Caco-2 (cell line): ENCODE results near the gene LTF. TPM values are rescaled to one million over a fixed set of nuclear protein-coding genes. Genes with fewer than 3 reads are reported as not detected.

Source experiments
- BruUV-seq: library from RNA; stranded (reverse); fragments of 400-500 nt; replicated peaks from 2 replicates; lab custom pipeline; 2021; lab: Mats Ljungman, UMichigan
- CTCF ChIA-PET: fragments of 300-600 bp; sonication (Branson Sonifier 250); formaldehyde crosslinking; loops from one replicate; lab custom pipeline; 2022; ENCODE audit warnings: antibody characterized with exemption; lab: Charles Lee
- POLR2A ChIA-PET: fragments of 300-600 bp; sonication (Branson Sonifier 250); formaldehyde crosslinking; loops from one replicate; lab custom pipeline; 2022; ENCODE audit warnings: antibody characterized with exemption; lab: Charles Lee
- DNase-seq, 2 experiments: peaks; one replicate each; pipeline versions ENCODE4 v3.0.0 to v3.0.0-alpha.2; 2020 to 2022
- H3K27me3 ChIP-seq: replicated peaks from 2 replicates; pipeline ENCODE4 v1.6.0; 2011; ENCODE audit warnings: low read length; ENCODE audit not compliant: control insufficient read depth, insufficient read depth
- H3K36me3 ChIP-seq: 2 replicates; pipeline ENCODE4 v1.5.1; 2011; ENCODE audit warnings: low read length; ENCODE audit not compliant: control insufficient read depth, insufficient read depth
- H3K4me1 ChIP-seq: fragments of 250-450 bp; sonication (Bioruptor Pico); 2 replicates; pipeline ENCODE4 v1.5.1; 2020; ENCODE audit warnings: mild to moderate bottlenecking
- H3K4me3 ChIP-seq: 2 replicates; pipeline ENCODE4 v1.5.1; 2011; ENCODE audit warnings: low read depth, mild to moderate bottlenecking, control low read depth, low read length
- H3K9me3 ChIP-seq: fragments of 250-450 bp; sonication (Bioruptor Pico); 2 replicates; pipeline ENCODE4 v1.5.1; 2020; ENCODE audit warnings: mild to moderate bottlenecking, moderate library complexity
- H3K27ac Mint-ChIP-seq: one replicate; pipeline ENCODE4 v1.8.0; 2022; ENCODE audit warnings: mixed read lengths; ENCODE audit not compliant: unreplicated experiment
- H3K27me3 Mint-ChIP-seq: one replicate; pipeline ENCODE4 v1.8.0; 2022; ENCODE audit warnings: mixed read lengths; ENCODE audit not compliant: insufficient read depth, unreplicated experiment
- H3K36me3 Mint-ChIP-seq: one replicate; pipeline ENCODE4 v1.8.0; 2022; ENCODE audit warnings: mild to moderate bottlenecking, mixed read lengths; ENCODE audit not compliant: insufficient read depth, unreplicated experiment
- H3K4me1 Mint-ChIP-seq: one replicate; pipeline ENCODE4 v1.8.0; 2022; ENCODE audit warnings: low read depth, mixed read lengths; ENCODE audit not compliant: unreplicated experiment
- H3K4me3 Mint-ChIP-seq: one replicate; pipeline ENCODE4 v1.8.0; 2022; ENCODE audit warnings: mild to moderate bottlenecking, moderate library complexity, mixed read lengths; ENCODE audit not compliant: unreplicated experiment
- H3K9me3 Mint-ChIP-seq: one replicate; pipeline ENCODE4 v1.8.0; 2022; ENCODE audit warnings: mixed read lengths; ENCODE audit not compliant: unreplicated experiment
- CTCF ChIP-seq, 2 experiments: fragments of 200-600 bp in 1 of 2; IDR thresholded peaks; 1 replicate in 1 of 2; 2 replicates in 1 of 2; pipeline versions ENCODE4 v1.5.1 to v1.8.0; 2011 to 2022; ENCODE audit warnings: antibody characterized with exemption in 1 of 2, control low read depth in 1 of 2, inconsistent platforms in 1 of 2, low read depth in 1 of 2, low read length in 1 of 2, mild to moderate bottlenecking in 1 of 2, moderate library complexity in 1 of 2; ENCODE audit not compliant: insufficient read depth in 1 of 2, severe bottlenecking in 1 of 2, unreplicated experiment in 1 of 2
- intact Hi-C: fragments of 100-400 bp; cut with micrococcal nuclease; formaldehyde crosslinking; loops from one replicate; pipeline ENCODE4 v1.10.0; 2022; ENCODE audit not compliant: unreplicated experiment
- total RNA-seq: library from RNA; stranded (reverse); gene quantifications from 2 replicates; pipeline ENCODE4 v1.2.3, GENCODE V29; 2022

The LTF gene
- total RNA-seq, 1 experiment from 2014 or later = not detected

GRCh38 chr3:46448721-46449120 lies 16.0 kb downstream of the LTF start:
- H3K27ac Mint-ChIP-seq = no peak overlapping the region
- Histone ChIP-seq H3K9me3 (peaks cover 3% of the 10 kb centered on the region; the same call in 1 of the 2 replicates), H3K27me3 (no peaks in the 10 kb centered on the region), H3K4me1 (no peaks in the 10 kb centered on the region), H3K4me3 (no peak overlapping the region), H3K36me3 (no peaks in the 10 kb centered on the region)
- ChIA-PET CTCF (no interaction called here), POLR2A (no interaction called here)
- H3K27me3 Mint-ChIP-seq = no peaks in the 10 kb centered on the region
- no peak overlapping the region for H3K4me3 Mint-ChIP-seq
- H3K4me1 Mint-ChIP-seq = no peaks in the 10 kb centered on the region
- no TSS peak for BruUV-seq
- intact Hi-C loops = no loop called here
- H3K36me3 Mint-ChIP-seq = no peaks in the 10 kb centered on the region
- H3K9me3 Mint-ChIP-seq = no peaks in the 10 kb centered on the region
- no peak for DNase-seq
- no peak for TF ChIP-seq CTCF (IDR thresholded peaks at IDR 0.05; ENCODE audit: insufficient read depth in 1 of 2, low read depth in 1 of 2, low read length in 1 of 2, severe bottlenecking in 1 of 2, unreplicated experiment in 1 of 2)

- H3K27me3 ChIP-seq = no peaks in the 10 kb centered on the region
- ChIA-PET CTCF (interaction anchor here (0.6 to 1.1 kb wide), 2 partner anchors 15 to 75 kb away, joined by 3 to 4 read pairs; no protein-coding TSS in a partner anchor), POLR2A (no interaction called here)
- Mint-ChIP-seq H3K9me3 (no peaks in the 10 kb centered on the region), H3K36me3 (no peaks in the 10 kb centered on the region), H3K27me3 (no peaks in the 10 kb centered on the region), H3K4me3 (no peak overlapping the region), H3K4me1 (no peaks in the 10 kb centered on the region), H3K27ac (no peak overlapping the region)
- H3K4me3 ChIP-seq = no peak overlapping the region
- intact Hi-C loops = no loop called here
- H3K9me3 ChIP-seq = no peaks in the 10 kb centered on the region
- no peak for DNase-seq
- H3K36me3 ChIP-seq = no peaks in the 10 kb centered on the region
- no TSS peak for BruUV-seq
- no peak for TF ChIP-seq CTCF (IDR thresholded peaks at IDR 0.05; ENCODE audit: insufficient read depth in 1 of 2, low read depth in 1 of 2, low read length in 1 of 2, severe bottlenecking in 1 of 2, unreplicated experiment in 1 of 2)
- H3K4me1 ChIP-seq = no peaks in the 10 kb centered on the region
These were observed 17.3 kb downstream of the LTF start for GRCh38 chr3:46447228-46447985.

DNA sequence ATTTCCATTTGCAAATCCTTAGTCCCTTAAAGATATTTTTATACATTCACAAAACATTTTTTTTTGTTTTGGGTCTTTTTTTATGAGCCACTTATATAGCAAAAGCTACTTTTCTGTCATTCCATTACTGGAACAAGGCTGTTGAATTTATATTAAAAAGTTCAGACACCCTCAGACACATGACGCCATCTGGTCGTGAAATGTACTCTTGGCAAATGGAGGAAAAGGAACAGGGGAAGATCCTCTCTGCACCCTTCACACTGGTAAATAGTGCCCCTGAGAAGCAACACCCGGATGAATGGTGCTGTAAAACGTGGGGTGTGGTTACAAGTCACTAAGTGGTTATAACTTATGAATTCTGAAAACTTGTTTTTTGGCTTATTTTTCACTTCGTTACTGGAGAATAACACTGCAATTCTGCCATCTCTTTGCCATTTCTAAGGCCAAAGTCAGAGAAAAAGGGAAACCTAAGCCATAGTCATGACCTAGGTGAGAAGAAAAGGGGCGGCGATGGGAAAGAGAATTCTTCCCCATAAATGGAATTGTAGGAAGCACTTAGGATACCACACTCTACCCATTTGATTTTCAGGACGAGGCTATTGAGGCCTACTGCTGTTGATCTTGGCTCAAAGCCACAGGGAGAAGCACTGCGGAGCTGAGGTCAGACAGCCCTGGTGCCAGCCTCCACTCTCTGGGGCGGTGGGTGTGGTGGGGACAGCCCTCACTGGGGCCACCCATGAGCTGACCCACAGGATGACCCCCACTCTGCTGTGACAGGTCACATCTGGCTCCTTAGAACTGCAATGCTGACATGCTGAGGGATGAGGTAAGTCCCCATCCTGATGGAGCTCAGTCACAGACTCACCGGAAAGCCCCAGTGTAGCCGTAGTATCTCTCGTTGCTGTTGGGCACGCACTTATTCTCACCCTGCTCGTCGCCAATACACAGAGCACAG lies 21.9 kb downstream of the LTF start:
- no peak for TF ChIP-seq CTCF (IDR thresholded peaks at IDR 0.05; ENCODE audit: insufficient read depth in 1 of 2, low read depth in 1 of 2, low read length in 1 of 2, severe bottlenecking in 1 of 2, unreplicated experiment in 1 of 2)
- Mint-ChIP-seq H3K27ac (no peak overlapping the region), H3K9me3 (no peaks in the 10 kb centered on the region), H3K36me3 (no peaks in the 10 kb centered on the region), H3K4me3 (no peak overlapping the region), H3K4me1 (no peaks in the 10 kb centered on the region), H3K27me3 (no peaks in the 10 kb centered on the region)
- no peak for DNase-seq
- Histone ChIP-seq H3K36me3 (no peaks in the 10 kb centered on the region), H3K4me1 (no peaks in the 10 kb centered on the region), H3K4me3 (no peak overlapping the region), H3K27me3 (no peaks in the 10 kb centered on the region), H3K9me3 (no peaks in the 10 kb centered on the region)
- intact Hi-C loops = no loop called here
- ChIA-PET POLR2A (no interaction called here), CTCF (no interaction called here)
- no TSS peak for BruUV-seq
